ENCODE results near the gene MEGF6. TPM values are rescaled to one million over a fixed set of nuclear protein-coding genes. Genes with fewer than 3 reads are reported as not detected.

MEGF6 gene
- total and polyA plus RNA-seq, 2 donors (not counting 3 experiments of a cell fraction or from before 2014, with no cell fraction given): 22.5 to 63.7 TPM

DNA sequence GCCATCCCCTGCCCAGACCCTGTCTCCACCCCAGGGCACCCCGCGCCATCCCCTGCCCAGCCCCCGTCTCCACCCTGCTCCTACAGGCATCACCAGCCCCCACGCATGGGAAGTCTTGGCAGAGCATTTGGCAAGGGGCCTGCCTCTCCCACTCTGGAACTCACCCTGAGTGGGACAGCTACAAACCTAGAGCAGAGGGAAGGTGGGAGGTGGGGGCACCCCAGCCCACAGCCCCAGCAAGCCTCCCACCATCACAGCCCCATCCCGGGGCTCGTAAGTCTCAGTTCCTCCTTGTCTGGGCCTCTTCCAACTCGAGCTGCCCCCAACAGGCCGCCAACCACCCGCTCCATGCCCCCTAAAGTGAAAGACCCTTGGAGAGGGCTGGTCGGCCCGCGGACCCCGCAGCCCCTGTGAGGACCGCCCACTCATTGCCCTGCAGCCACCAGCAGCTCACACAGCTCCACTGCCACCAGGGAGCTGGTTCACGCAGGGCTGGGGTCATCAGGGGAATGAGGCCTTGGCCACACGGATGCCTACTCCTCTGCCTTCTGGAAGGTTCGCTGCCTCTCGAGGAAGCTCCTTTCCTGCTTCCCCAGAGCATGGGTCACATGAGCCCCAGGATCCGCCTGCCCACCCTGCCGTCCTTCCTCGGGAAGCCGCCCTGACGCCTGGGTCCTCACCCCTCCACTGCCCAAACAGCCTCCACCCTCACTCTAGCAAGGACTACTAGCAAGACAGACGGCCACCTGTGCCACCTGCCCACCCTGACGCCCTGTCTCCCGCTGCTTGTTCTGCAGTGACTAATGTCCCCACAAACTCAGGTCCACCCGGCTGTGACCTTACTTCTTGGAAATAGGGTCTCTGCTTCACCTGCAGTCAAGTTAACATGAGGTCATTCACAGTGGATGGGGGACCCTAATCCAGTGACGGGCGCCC is 14.4 kb downstream of the MEGF6 start:
- no peaks in the 10 kb centered on the region for H3K27me3 ChIP-seq (ENCODE audit: control insufficient read depth in 2 of 2, insufficient read depth in 2 of 2, low read length in 2 of 2)
- CTCF ChIA-PET: interaction anchor here (4.0 kb wide), 1 partner anchor 22 kb away, joined by 17 read pairs; no protein-coding TSS in a partner anchor
- intact Hi-C loops (cut with micrococcal nuclease): no loop called here
- no peaks in the 10 kb centered on the region for H3K79me2 ChIP-seq (ENCODE audit: control insufficient read depth, insufficient read depth, low read length)
- no peaks in the 10 kb centered on the region for H4K20me1 ChIP-seq (replicated peaks; ENCODE audit: control insufficient read depth, extremely low read depth, insufficient read depth, low read length)
- TF ChIP-seq MYC (IDR thresholded peaks at IDR 0.05; ENCODE audit: low read depth, low read length) (no peak), POLR2AphosphoS5 (IDR thresholded peaks at IDR 0.05; ENCODE audit: insufficient read depth, low read depth, low read length) (no peak), GATA2 (IDR thresholded peaks at IDR 0.05; ENCODE audit: insufficient read depth, insufficient read length, low read depth, low read length) (no peak), FOS (IDR thresholded peaks at IDR 0.05; ENCODE audit: borderline replicate concordance, insufficient read depth, low read length) (no peak), EZH2 (IDR thresholded peaks at IDR 0.05; ENCODE audit: borderline replicate concordance, low read depth, low read length, severe bottlenecking) (no peak), JUN (IDR thresholded peaks at IDR 0.05; ENCODE audit: borderline replicate concordance, insufficient read depth, insufficient read length, low read depth) (no peak)
- TF ChIP-seq, protein P1, sequence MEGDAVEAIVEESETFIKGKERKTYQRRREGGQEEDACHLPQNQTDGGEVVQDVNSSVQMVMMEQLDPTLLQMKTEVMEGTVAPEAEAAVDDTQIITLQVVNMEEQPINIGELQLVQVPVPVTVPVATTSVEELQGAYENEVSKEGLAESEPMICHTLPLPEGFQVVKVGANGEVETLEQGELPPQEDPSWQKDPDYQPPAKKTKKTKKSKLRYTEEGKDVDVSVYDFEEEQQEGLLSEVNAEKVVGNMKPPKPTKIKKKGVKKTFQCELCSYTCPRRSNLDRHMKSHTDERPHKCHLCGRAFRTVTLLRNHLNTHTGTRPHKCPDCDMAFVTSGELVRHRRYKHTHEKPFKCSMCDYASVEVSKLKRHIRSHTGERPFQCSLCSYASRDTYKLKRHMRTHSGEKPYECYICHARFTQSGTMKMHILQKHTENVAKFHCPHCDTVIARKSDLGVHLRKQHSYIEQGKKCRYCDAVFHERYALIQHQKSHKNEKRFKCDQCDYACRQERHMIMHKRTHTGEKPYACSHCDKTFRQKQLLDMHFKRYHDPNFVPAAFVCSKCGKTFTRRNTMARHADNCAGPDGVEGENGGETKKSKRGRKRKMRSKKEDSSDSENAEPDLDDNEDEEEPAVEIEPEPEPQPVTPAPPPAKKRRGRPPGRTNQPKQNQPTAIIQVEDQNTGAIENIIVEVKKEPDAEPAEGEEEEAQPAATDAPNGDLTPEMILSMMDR (IDR thresholded peaks at IDR 0.05; ENCODE audit: extremely low read depth in 1 of 2, insufficient read depth in 1 of 2, low read depth in 1 of 2, low read length in 2 of 2): no peak
- TF ChIP-seq, protein P2, sequence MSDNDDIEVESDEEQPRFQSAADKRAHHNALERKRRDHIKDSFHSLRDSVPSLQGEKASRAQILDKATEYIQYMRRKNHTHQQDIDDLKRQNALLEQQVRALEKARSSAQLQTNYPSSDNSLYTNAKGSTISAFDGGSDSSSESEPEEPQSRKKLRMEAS (IDR thresholded peaks at IDR 0.05; ENCODE audit: insufficient read depth, insufficient read length): no peak
- H3K36me3 ChIP-seq (ENCODE audit: control insufficient read depth in 2 of 2, extremely low read depth in 1 of 2, insufficient read depth in 2 of 2, low read length in 2 of 2): no peaks in the 10 kb centered on the region
- no TSS peak for BruUV-seq (replicated peaks)
- H3K9me3 ChIP-seq (replicated peaks; ENCODE audit: control insufficient read depth, insufficient read depth, low read length): no peaks in the 10 kb centered on the region
- H3K9ac ChIP-seq (replicated peaks; ENCODE audit: extremely low read depth, insufficient read depth, low read length): no peak overlapping the region
- no peak overlapping the region for H3K4me3 ChIP-seq (replicated peaks in 1 of 3; ENCODE audit: insufficient read depth in 1 of 3, low read depth in 1 of 3, low read length in 3 of 3)
- FAIRE-seq: no peak
- no peak overlapping the region for H2AFZ ChIP-seq (ENCODE audit: low read depth, low read length)
- POLR2A ChIA-PET: no interaction called here
- H3K4me2 ChIP-seq (ENCODE audit: insufficient read depth, low read length): no peak overlapping the region
- DNase-seq (ENCODE audit: low read depth, low spot score): no peak
- no peaks in the 10 kb centered on the region for H3K9me1 ChIP-seq (replicated peaks; ENCODE audit: control insufficient read depth, extremely low read depth, insufficient read depth, low read length)
- H3K27ac ChIP-seq (ENCODE audit: insufficient read depth, low read depth, low read length): no peak overlapping the region
- peaks cover 9% of the 10 kb centered on the region for H3K4me1 ChIP-seq (ENCODE audit: control insufficient read depth, extremely low read depth, insufficient read depth, low read length)
- dilution Hi-C loops (cut with MboI; ENCODE audit: extremely low pct_ligation_motif_present, low sequenced_read_pairs): no loop called here

Data from endothelial cell of umbilical vein (primary cell).